Omental fat pad (tissue), 4 donors: ENCODE data around the gene KCNS3. TPM values are rescaled to one million over a fixed set of nuclear protein-coding genes. Genes with fewer than 3 reads are reported as not detected.

Experiments used
- ATAC-seq: fragments of 150-250 bp; one replicate; pipeline ENCODE4 v1.9.1; 2016; ENCODE audit warnings: mild to moderate bottlenecking, moderate library complexity; ENCODE audit not compliant: low FRiP score
- DNase-seq: peaks from one replicate; pipeline ENCODE4 v3.0.0-alpha.2; 2019; ENCODE audit warnings: low spot score
- total RNA-seq, 4 donors: library from RNA; depleted of rRNA; stranded (reverse); fragments of >200 nt; gene quantifications; one replicate each; pipeline ENCODE4 v1.1.0, GENCODE V29; 2016
- TF ChIP-seq, protein P1 (sequence below), 3 donors: fragments of 450-650 bp; IDR thresholded peaks; one replicate each; pipeline ENCODE4 v1.5.1; 2016 to 2017; ENCODE audit warnings: antibody characterized with exemption in 3 of 3, mild to moderate bottlenecking in 3 of 3, moderate library complexity in 2 of 3

KCNS3 gene
- total RNA-seq, result 10 to 100 TPM in 2 of 4 donors, 1 to 10 TPM in 2; 4.8 to 17.8 (median 9.5) TPM

DNA sequence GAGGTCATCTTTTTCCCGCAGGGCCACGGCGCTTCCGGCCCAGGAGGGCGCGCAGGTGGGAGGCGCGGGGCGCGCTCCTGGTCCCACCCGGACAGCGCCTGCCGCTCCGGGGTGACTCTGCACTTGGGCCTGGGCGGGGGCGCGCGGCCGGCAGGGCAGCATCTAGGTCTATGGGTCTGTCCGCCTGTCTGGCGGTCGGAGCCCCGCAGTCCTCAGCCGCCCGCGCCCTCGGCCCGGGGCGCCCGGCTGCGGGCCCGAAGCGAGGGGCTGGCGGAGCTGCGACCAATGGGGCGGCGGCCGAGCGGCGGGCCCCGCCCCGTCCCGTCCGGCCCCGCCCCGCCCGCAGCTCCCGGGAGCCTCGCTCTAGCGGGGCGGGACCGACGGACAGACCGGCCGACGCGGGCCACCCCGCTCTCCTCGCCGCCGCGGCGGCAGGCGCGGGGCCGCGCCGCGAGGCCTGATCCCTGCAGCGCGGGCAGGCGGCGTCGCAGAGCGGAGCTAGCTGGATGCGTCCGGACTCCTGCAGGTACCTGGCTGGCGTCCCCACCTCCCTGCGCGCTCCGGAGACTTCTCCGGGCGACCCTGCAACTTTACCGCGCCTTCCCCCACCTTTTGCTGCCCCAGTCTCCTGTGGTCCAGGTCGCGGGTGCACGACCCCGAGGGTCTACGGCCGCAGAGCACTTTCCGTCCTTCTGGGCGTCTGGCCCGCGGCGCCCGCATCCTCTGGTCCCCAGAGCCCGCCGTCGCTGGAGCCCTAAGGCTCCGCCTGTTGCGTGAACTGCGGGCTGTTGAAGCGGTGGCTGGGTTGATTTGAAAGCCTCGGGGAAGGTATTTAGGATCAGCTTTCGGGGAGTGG is at the start of gene KCNS3:
KCNS3 (plus strand) TSS at position 387 of the 856 bp plus-strand sequence. CDS start 52,342 bp downstream, outside the sequence.
- TF ChIP-seq, protein P1, sequence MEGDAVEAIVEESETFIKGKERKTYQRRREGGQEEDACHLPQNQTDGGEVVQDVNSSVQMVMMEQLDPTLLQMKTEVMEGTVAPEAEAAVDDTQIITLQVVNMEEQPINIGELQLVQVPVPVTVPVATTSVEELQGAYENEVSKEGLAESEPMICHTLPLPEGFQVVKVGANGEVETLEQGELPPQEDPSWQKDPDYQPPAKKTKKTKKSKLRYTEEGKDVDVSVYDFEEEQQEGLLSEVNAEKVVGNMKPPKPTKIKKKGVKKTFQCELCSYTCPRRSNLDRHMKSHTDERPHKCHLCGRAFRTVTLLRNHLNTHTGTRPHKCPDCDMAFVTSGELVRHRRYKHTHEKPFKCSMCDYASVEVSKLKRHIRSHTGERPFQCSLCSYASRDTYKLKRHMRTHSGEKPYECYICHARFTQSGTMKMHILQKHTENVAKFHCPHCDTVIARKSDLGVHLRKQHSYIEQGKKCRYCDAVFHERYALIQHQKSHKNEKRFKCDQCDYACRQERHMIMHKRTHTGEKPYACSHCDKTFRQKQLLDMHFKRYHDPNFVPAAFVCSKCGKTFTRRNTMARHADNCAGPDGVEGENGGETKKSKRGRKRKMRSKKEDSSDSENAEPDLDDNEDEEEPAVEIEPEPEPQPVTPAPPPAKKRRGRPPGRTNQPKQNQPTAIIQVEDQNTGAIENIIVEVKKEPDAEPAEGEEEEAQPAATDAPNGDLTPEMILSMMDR (IDR thresholded peaks at IDR 0.05), result no peak
- ATAC-seq (peak; percentile 94), DNase-seq (no peak)

GRCh38 chr2:17830053-17831034 is 48.1 kb upstream of the KCNS3 start:
- TF ChIP-seq, protein P1 (IDR thresholded peaks at IDR 0.05), result peak in 1 of 3 donors; percentile 26
- ATAC-seq, result peak; percentile 87
- DNase-seq, result peak; percentile 46

GRCh38 chr2:17835516-17835915 is 43.0 kb upstream of the KCNS3 start:
- TF ChIP-seq, protein P1 (IDR thresholded peaks at IDR 0.05), result no peak
- ATAC-seq, result no peak
- no peak for DNase-seq

DNA sequence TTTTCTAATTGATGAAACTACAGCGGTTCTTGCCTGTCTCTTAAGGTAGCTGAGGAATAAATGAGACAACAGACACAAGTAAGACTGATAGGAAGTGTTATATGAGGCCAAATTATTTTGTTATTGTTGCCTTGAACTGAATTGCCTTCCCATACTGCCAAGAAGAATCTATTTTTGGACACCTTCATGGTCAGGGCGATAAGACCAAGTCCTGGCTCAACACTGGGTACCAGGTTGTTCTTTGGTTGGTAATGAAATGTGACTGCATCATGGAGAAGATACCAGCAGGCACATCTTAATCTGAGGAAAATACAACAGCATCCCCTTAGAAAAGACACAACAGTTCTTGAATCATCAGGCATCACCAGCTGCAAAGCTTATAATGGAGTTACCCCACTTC is 38.5 kb upstream of the KCNS3 start:
- TF ChIP-seq, protein P1 (IDR thresholded peaks at IDR 0.05), result no peak
- no peak for ATAC-seq
- no peak for DNase-seq

DNA sequence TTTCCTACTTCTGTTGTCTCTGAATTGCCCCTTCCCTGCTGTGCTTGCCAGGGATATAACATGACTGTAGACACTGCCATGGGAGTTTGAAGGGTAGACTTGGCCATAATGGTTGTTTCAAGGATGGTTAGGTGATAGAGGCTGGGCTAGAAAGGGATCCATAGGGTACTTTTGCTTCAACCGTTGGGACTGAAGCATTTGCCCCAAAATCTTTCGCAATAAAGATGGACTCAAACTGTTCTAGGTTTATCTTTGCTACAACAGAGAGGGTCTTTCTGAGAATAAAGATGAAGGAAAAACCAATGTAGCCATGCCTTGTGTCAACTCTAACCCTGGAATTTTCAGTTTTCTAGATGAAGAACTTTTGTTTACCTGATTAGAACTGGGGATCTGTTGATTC is 35.0 kb upstream of the KCNS3 start:
- ATAC-seq (no peak), DNase-seq (no peak)
- TF ChIP-seq, protein P1 (IDR thresholded peaks at IDR 0.05), result no peak

- ATAC-seq, result no peak
Measured at GRCh38 chr2:17845806-17846205, 32.7 kb upstream of the KCNS3 start.

More at GRCh38 chr2:17845806-17846205, 32.7 kb upstream of the KCNS3 start:
- no peak for DNase-seq
- TF ChIP-seq, protein P1 (IDR thresholded peaks at IDR 0.05), result no peak
